Kidney tubule cell (primary cell): ENCODE measurements around the gene RRP15.
"Not testable (repeated sequence)": the region's sequence is repeated elsewhere in the genome, so short reads cannot be mapped to it uniquely, and the experiment has no call there.

Source experiments
- DNase-seq: peaks from one replicate; pipeline ENCODE4 v3.0.0-alpha.2; 2018; ENCODE audit warnings: low spot score

RRP15 gene

GRCh38 chr1:218297461-218297860, 12.4 kb downstream of the RRP15 start:
- no peak for DNase-seq

- no peak for DNase-seq
Measured at GRCh38 chr1:218297867-218298266, 12.8 kb downstream of the RRP15 start.

GRCh38 chr1:218298398-218298797, 13.3 kb downstream of the RRP15 start:
- no peak for DNase-seq

GRCh38 chr1:218299416-218299815, 14.3 kb downstream of the RRP15 start:
- DNase-seq: peak; percentile 47

- DNase-seq: no peak
Measured at GRCh38 chr1:218301217-218301616, 16.1 kb downstream of the RRP15 start.

GRCh38 chr1:218302155-218302554, 17.1 kb downstream of the RRP15 start:
- DNase-seq: no peak

- DNase-seq: no peak
Measured at GRCh38 chr1:218303176-218303879, 18.2 kb downstream of the RRP15 start.

- DNase-seq: peak; percentile 67
Measured at GRCh38 chr1:218304281-218305039, 19.4 kb downstream of the RRP15 start.

GRCh38 chr1:218305472-218306064, 20.5 kb downstream of the RRP15 start:
- no peak for DNase-seq

GRCh38 chr1:218312509-218312908, 27.4 kb downstream of the RRP15 start:
- no peak for DNase-seq

GRCh38 chr1:218314316-218314715, 29.2 kb downstream of the RRP15 start:
- DNase-seq: no peak

- DNase-seq: no peak
Measured at GRCh38 chr1:218315638-218316037, 30.5 kb downstream of the RRP15 start.

GRCh38 chr1:218317061-218317460, 32.0 kb downstream of the RRP15 start:
- DNase-seq: no peak

- not testable (repeated sequence) for DNase-seq
Measured at GRCh38 chr1:218320182-218320581, 35.1 kb downstream of the RRP15 start.

GRCh38 chr1:218322762-218323161, 37.7 kb downstream of the RRP15 start:
- DNase-seq: no peak

GRCh38 chr1:218323568-218324225, 38.6 kb downstream of the RRP15 start:
- no peak for DNase-seq

- DNase-seq: no peak
Measured at GRCh38 chr1:218324226-218324580, 39.1 kb downstream of the RRP15 start.

GRCh38 chr1:218328769-218329168, 43.7 kb downstream of the RRP15 start:
- DNase-seq: no peak

GRCh38 chr1:218330043-218330623, 45.0 kb downstream of the RRP15 start:
- DNase-seq: peak; percentile 57

GRCh38 chr1:218332416-218332815, 47.3 kb downstream of the RRP15 start:
- no peak for DNase-seq

GRCh38 chr1:218336328-218336727, 51.2 kb downstream of the RRP15 start:
- DNase-seq: no peak

- DNase-seq: peak; percentile 47
Measured at GRCh38 chr1:218339267-218339831, 54.3 kb downstream of the RRP15 start.
